BJ (cell line): ENCODE data around the gene SLC25A13. TPM values are rescaled to one million over a fixed set of nuclear protein-coding genes. Genes with fewer than 3 reads are reported as not detected.

Experiments used
- CTCF ChIA-PET: fragments of 350-600 bp; formaldehyde crosslinking; extraction: SDS; loops from one replicate; lab custom pipeline; 2021; ENCODE audit warnings: antibody characterized with exemption, inconsistent platforms; lab: Yijun Ruan, JAX
- POLR2A ChIA-PET: fragments of 300-600 bp; sonication (Branson Sonifier 250); formaldehyde crosslinking; extraction: SDS; loops from one replicate; lab custom pipeline; 2021; ENCODE audit warnings: antibody characterized with exemption; lab: Charles Lee
- DNase-seq: peaks from one replicate; pipeline ENCODE4 v3.0.0-alpha.2; 2011; ENCODE audit warnings: low read depth
- H3K27me3 ChIP-seq: 2 replicates; pipeline ENCODE4 v1.6.0; 2011; ENCODE audit warnings: low read length; ENCODE audit not compliant: control insufficient read depth, insufficient read depth
- H3K36me3 ChIP-seq: 2 replicates; pipeline ENCODE4 v1.5.1; 2011; ENCODE audit warnings: low read length; ENCODE audit not compliant: control insufficient read depth, insufficient read depth
- H3K4me3 ChIP-seq: 2 replicates; pipeline ENCODE4 v1.5.1; 2011; ENCODE audit warnings: low read depth, mild to moderate bottlenecking, control low read depth, low read length
- polyA plus RNA-seq: library from polyadenylated mRNA; depleted of rRNA; stranded (reverse); fragments of >200 nt; gene quantifications from 2 replicates; pipeline ENCODE4 v1.2.3, GENCODE V29; 2011
- TF ChIP-seq, protein P1 (sequence below): IDR thresholded peaks from 2 replicates; pipeline ENCODE4 v1.5.1; 2011; ENCODE audit warnings: low read depth, mild to moderate bottlenecking, control low read depth, inconsistent platforms, low read length, moderate library complexity; ENCODE audit not compliant: insufficient read depth

SLC25A13 gene
- polyA plus RNA-seq, 1 experiment: 6.2 TPM

DNA sequence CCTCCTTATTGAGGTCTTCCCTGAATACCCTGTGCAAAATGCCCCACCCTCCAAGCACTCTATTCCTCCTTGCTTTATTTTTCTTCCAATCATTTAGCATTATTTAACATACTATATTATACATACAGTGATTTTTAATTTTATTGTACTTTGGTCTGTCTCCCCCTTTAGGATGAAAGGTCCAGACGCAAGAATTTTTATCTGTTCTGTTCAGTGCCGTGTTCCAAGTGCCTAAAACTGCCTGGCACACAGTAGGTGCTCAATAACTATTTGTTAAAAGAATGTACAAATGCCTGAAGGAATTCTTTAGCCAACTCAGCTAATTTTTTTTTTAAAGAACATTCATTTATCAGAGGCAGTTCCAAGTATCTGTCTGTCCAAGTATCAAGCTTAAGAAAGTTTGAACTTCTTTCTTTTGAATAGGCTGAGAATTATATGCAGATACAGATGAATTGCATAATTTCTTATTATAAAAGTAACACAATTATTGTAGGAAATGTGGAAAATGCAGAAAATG, 34.1 kb upstream of the SLC25A13 start:
- ChIA-PET POLR2A (no interaction called here), CTCF (no interaction called here)
- H3K36me3 ChIP-seq: no peaks in the 10 kb centered on the region

DNA sequence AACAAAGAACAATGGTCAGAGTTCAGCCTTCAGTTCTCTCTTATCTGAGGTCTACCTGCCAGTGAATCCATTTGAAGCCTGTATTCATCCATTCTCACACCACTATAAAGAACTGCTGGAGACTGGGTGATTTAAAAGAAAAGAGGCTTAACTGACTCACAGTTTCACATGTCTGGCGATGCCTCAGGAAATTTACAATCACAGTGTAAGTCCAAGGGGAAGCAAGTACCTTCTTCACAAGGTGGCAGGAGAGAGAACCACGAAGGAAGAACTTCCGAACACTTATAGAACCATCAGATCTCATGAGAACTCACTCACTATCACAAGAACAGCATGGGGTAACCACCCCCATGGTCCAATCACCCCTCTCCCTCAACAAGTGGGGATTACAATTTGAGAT, 33.0 kb upstream of the SLC25A13 start:
- no peaks in the 10 kb centered on the region for H3K27me3 ChIP-seq
- ChIA-PET CTCF (interaction anchor here (1.2 kb wide), 1 partner anchor 12 kb away, joined by 4 read pairs; no protein-coding TSS in a partner anchor), POLR2A (no interaction called here)
- H3K4me3 ChIP-seq: no peak overlapping the region
- no peak for DNase-seq
- no peaks in the 10 kb centered on the region for H3K36me3 ChIP-seq
- TF ChIP-seq, protein P1, sequence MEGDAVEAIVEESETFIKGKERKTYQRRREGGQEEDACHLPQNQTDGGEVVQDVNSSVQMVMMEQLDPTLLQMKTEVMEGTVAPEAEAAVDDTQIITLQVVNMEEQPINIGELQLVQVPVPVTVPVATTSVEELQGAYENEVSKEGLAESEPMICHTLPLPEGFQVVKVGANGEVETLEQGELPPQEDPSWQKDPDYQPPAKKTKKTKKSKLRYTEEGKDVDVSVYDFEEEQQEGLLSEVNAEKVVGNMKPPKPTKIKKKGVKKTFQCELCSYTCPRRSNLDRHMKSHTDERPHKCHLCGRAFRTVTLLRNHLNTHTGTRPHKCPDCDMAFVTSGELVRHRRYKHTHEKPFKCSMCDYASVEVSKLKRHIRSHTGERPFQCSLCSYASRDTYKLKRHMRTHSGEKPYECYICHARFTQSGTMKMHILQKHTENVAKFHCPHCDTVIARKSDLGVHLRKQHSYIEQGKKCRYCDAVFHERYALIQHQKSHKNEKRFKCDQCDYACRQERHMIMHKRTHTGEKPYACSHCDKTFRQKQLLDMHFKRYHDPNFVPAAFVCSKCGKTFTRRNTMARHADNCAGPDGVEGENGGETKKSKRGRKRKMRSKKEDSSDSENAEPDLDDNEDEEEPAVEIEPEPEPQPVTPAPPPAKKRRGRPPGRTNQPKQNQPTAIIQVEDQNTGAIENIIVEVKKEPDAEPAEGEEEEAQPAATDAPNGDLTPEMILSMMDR: no peak

More for the DNA sequence above, 34.1 kb upstream of the SLC25A13 start:
- H3K4me3 ChIP-seq: no peak overlapping the region
- no peaks in the 10 kb centered on the region for H3K27me3 ChIP-seq
- TF ChIP-seq, protein P1: no peak
- no peak for DNase-seq

DNA sequence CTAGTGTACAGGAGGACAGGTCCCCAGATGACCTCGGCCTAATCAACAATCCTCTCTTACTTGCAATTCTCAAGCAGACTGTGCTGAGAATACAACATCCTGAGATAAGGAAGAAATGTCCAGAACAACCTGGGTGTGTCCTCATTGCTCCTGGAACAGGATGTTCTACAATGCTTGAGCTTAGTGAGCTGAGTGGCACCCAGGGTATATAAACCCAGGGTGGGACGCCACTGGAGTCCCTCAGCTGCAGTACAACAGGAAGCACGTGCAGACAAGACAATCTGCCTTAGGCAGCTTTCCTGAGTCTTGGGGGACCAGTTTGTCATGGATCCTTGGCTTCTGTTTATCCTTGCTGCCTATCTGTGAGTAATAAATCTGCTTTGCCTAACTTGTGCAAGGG, 27.7 kb upstream of the SLC25A13 start:
- CTCF ChIA-PET: no interaction called here
- Histone ChIP-seq H3K36me3 (no peaks in the 10 kb centered on the region), H3K27me3 (no peaks in the 10 kb centered on the region), H3K4me3 (no peak overlapping the region)
- TF ChIP-seq, protein P1: no peak
- no peak for DNase-seq
- POLR2A ChIA-PET: no interaction called here

DNA sequence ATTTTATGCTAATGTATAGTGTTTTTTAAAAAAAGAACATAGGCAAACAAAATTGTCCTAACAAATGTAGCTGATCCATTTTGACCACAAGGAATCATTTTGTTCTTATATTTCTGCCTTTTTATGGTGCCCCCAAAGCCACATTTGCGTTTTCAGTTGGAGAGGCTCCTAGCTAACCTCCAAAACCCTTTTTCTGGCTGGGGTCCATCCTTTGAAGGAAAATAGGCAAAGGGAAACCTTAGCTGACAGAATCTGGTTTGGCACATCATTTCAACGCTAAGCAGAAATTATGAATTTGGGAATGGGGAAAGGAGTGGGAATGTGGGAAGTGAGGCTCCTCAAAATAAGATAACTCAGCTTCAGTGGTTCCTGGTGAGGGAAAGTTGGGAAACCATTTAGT, 25.6 kb upstream of the SLC25A13 start:
- no peaks in the 10 kb centered on the region for H3K27me3 ChIP-seq
- POLR2A ChIA-PET: no interaction called here
- H3K36me3 ChIP-seq: no peaks in the 10 kb centered on the region
- TF ChIP-seq, protein P1: no peak
- no peak for DNase-seq
- no peak overlapping the region for H3K4me3 ChIP-seq
- CTCF ChIA-PET: interaction anchor here (0.8 to 1.1 kb wide), 2 partner anchors 10 to 15 kb away, joined by 3 read pairs; no protein-coding TSS in a partner anchor

DNA sequence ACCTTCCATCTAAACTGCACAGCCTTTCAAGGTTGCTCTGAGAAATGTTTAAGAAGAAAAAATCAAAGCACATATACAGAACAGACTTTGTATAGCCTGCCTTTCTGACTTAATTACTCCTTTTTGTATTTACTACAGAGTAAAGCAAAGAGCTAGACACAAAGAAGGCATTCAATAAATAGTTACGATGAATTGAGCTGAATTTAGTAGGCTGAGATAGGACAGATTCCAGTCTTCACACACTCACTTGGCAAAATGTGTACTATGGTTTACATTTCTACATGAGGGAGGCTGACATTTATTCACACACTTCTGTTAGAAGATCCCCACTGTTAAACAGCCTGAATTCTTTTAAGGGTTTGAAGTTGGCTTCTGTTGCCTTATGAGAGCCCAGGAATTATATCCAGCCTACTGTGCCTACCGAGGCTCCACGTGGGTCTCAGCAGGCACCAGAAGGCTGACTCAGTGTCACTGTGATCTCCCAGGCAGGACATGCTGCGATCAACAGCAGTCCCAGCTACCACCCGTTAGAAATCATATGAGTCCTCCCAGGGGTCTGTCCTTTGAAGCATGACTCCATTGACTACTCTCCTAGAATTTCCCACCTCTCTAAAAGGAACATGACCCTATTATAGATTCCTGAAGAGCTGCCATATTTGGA, 24.5 kb upstream of the SLC25A13 start:
- TF ChIP-seq, protein P1: no peak
- POLR2A ChIA-PET: interaction anchor here (0.5 kb wide), 1 partner anchor 123 kb away, joined by 4 read pairs; no protein-coding TSS in a partner anchor
- DNase-seq: no peak
- CTCF ChIA-PET: interaction anchor here (1.1 kb wide), 1 partner anchor 11 kb away, joined by 3 read pairs; no protein-coding TSS in a partner anchor
- Histone ChIP-seq H3K36me3 (no peaks in the 10 kb centered on the region), H3K27me3 (no peaks in the 10 kb centered on the region), H3K4me3 (no peak overlapping the region)
